HG02870 (cell line): ENCODE measurements around the gene EDNRA.

Experiments
- ATAC-seq: cut with Tn5 transposase; IDR thresholded peaks from one replicate; pipeline ENCODE4 v1.9.1; 2021; ENCODE audit warnings: mild to moderate bottlenecking, moderate library complexity; ENCODE audit not compliant: unreplicated experiment

Gene EDNRA

DNA sequence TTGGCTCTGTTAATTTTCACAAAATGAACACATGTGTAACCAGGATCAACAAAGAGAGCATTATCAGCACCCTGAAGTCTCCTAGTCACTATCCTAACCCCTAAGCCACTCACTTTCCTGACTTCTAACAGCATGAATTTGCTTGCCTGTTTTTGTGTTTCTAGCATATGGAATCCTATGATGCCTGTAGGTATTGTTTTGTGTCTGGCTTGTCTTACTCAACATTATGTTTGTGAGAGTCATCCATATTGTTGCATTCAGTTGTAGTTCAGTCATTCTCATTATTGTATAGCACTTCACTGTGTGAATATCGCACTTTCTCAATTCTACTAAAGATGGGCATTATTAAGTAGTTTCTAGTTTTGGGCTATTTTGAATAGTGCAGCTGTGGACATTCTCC lies 15.6 kb downstream of the EDNRA start:
- no peak for ATAC-seq

DNA sequence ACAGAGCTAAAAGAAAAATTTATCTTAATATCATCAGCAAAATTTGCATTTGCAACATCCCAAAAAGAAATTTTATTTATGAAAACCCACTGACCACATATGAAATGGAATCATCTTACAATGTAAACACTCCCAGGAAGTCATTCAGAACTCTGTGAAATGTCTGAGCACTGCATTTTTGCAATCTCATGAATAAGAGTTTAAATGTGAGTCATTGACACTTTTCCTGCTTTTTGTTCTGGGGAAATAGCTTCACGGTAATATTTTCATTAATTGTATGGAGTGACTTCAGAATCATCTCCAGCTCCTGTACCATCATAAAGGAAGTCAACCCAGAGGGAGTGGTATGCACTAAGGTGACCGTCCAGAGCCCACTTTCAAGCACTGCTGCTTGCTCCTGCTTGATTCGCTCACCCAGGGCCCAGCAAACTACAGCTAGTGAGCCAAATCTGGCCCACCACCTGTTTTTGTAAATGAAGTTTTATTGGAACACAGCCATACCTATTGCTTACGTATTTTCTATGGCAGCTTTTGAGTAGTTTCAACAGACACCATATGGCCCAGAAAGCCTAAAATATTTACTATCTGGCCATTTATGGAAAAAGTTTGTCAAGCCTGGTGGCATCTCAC lies 17.2 kb downstream of the EDNRA start:
- no peak for ATAC-seq

DNA sequence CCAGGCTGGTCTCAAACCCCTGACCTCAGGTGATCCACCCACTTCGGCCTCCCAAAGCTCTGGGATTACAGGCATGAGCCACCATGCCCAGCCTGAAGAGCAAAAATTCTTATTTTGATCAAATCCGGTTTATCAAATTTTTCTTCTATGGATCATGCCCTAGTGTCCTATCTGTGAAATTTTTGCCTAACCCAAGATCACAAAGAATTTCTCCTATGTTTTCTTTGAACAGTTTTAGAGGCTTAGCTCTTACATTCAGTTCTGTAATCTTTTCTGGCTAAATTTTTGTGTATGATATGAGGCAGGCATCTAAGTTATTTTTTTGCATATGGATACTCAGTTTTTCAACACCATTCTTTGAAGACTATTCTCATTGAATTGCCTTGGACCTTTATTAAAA lies 27.4 kb downstream of the EDNRA start:
- no peak for ATAC-seq

DNA sequence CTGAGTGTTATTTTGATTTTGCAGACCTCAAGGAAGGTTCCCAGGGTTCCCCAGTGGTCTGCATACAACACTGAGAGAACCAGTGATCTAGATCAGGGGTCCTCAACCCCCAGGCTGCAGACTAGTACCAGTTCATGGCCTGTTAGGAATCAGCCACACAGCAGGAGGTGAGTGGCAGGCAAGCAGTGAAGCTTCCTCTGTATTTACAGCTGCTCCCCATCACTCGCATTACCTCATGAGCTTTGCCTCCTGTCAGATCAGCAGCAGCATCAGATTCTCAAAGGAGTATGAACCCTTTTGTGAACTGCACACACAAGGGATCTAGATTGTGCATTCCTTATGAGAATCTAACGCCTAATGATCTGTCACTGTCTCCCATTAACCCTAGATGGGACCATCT lies 28.5 kb downstream of the EDNRA start:
- ATAC-seq, result no peak

DNA sequence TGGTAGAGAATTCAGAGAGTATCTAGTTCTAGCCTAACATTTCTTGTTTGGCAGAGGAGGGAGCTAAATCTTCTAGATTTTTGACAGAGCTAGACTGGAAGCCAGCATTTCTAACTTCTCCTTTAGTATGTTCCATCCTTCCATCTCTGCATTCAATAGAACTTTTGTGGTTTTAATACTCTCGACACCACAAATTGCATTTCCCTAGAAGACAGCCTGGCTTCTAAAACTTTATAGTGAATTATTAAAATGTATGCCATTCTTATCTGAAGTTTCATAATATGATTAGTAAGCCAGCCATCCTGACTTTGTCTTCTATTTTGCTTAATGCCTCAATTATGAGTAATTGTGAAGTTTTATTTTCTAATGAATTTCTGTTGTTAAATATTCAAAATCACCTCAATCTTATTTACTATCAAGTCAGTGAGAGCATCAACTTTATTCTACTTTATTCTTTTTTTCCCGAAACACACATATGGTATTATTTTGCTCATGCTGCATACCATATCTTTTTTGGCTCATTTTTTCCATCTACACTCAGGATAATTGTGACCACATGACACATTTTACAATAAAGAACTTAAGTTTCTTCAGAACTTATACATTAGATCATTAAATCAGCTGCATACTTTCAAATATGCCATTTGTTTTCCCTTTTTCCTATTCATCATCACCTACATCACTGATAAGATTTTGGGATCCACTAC lies 30.2 kb downstream of the EDNRA start:
- no peak for ATAC-seq

DNA sequence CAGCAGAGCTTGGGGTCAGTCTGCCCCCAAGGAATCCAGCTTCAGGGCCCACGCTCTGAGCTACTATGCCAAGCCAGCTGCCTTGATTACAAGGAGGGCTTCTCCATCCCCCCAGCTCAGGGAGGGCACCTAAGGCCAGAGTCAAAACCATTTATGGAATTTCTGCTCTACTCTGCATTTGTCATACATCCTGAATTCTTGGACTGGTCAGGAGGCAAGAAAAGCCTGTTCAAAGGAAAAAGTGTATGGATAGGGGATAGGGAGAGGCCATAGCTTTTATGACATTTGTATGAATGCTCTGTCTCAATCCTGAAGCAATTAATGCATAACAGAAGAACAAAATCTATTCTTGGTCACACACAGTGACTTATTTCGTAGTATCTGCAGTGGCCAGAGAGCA lies 32.2 kb downstream of the EDNRA start:
- ATAC-seq, result no peak

DNA sequence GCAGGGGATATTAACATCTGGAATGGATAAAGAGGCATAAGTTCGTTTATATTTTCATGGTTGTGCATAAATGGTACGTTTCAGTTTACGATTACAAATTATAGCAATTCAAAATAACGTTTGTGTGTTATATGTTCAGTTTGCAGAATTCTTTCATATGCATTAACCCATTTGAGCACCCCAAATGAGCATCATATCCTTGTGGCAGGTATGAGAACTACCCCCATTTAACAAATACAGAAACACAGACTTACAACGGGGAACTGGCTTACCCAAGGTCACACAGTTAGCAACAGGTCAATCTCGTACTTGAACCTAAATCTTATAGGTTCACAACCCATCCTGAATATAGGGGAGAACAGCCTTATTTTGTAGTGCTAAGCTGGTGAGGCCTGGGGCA lies 33.1 kb downstream of the EDNRA start:
- ATAC-seq, result no peak

DNA sequence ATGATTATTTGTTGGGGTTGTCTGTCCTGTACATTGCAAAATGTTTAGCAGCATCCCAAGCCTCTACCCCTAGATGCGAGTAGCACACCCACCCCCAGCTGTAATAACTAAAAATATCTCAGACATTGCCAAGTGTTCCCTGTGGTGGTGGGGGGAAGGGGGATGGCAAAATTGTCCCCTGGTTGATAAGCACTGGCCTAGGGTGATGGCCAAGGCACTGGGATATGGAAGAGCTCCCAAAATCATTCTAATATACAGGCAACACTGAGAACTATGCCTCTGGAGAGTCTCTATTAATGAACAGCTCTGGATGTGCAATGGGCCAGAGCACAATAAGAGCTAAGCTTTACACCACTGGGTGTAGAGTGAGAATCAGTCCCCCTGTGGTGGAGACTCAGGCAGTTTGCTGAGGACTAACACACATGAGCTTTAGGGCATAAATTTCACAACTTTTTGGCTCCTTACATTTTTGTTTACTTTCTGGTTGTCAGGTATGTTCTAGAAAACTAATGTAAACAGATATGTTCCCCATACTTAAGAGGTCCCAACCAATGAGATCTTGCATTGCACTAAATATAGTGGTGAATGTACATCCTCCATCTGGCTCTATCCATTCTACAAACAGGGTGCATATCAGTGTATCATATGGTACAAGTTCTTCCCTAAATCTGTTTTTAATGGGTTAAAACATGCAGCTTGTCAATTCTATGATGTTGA lies 34.5 kb downstream of the EDNRA start:
- ATAC-seq, result no peak

DNA sequence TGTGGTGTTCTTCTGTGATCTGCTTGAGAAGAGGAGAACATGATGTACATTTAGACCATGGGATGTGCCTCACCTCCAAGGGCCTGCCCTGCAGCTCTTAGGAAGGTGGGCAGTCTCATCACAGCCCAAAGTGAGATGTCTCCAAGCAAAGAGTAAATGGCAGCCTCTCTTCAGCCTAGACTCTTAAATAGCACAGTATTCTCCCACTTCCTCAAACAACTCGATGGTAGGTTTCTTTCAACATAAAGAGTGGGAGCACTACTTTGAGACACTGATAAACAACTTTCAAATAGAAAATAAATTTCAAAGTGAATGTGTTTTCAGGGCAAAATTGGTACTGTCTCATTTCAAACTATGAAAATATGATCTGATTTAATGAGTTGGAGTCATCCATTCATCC lies 35.2 kb downstream of the EDNRA start:
- no peak for ATAC-seq

DNA sequence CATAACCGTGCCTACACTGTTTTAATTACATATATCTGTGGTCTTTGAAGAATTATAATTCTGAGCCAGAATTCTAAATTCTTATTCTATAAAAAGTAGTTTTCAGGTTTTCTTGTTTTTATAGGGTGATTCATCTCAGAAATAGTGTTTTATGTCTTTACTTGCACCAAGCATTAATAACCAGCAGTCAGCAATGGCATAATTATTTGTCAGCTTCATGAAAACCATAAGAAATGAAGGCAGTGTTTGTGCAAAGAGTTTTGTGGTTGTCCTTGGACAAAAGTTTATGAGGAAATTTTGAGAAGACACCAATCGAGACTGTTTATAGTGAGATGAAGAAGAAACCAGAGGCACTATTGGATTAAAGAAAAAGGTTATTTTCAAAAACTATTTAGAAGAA lies 37.2 kb downstream of the EDNRA start:
- no peak for ATAC-seq

DNA sequence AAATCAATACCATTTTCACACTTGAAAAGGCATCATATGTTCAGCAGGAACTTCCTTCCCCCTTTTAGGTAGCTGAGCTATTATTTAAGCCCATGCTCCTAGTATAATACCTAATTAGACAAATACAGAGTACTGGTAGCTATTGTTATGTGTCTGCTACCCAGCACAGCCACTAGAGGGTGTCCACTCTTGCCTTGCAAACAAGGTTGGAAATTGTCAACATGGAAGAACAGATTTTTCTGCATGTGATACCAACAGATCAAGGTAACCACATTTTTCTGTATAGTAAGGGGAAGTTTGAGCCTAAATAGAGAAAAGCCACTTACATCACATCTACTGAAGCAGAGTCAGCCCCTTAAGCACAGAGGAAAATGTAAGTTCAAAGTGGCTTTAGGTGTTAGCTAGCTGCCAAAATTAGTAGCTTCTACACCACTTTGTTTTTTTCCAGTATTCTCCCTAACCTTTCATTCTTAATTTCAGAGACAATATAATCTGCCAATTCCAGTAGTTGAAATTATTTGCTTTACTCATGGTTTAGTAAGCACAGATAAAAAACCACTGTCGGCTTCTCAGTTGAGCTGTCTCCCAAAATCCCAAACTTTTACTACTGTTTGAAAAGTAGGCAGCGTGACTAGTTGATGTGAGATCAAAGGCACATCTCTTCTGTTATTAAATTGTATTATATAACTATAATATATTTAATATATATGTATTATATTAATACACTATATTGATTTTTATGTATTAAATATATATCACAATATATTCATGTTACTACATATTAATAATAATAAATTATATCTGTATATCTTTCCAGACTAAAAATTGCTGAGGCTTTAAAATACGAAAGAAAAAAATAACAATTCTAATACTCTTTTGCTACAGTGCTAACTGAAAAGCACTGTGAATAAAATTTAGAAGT lies 38.2 kb downstream of the EDNRA start:
- peak; percentile 96 for ATAC-seq

DNA sequence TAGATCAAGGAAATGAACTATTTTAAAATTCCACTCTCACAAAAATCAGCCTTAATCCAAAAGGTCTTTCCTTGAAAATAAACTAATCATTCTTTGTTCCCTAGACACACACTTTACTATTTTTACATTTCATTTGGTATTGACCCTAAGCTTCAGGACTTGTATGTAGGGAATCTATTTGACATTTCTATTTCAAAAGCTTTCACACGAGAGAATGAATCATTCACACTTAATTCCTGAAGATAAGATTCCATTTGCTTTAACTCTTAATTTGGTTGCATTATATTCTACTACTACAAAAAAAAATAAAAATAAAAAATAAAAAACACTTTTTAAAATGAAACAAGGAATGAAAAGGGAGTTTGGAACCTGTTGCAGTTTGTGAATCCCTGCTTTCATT lies 43.7 kb downstream of the EDNRA start:
- ATAC-seq, result no peak

DNA sequence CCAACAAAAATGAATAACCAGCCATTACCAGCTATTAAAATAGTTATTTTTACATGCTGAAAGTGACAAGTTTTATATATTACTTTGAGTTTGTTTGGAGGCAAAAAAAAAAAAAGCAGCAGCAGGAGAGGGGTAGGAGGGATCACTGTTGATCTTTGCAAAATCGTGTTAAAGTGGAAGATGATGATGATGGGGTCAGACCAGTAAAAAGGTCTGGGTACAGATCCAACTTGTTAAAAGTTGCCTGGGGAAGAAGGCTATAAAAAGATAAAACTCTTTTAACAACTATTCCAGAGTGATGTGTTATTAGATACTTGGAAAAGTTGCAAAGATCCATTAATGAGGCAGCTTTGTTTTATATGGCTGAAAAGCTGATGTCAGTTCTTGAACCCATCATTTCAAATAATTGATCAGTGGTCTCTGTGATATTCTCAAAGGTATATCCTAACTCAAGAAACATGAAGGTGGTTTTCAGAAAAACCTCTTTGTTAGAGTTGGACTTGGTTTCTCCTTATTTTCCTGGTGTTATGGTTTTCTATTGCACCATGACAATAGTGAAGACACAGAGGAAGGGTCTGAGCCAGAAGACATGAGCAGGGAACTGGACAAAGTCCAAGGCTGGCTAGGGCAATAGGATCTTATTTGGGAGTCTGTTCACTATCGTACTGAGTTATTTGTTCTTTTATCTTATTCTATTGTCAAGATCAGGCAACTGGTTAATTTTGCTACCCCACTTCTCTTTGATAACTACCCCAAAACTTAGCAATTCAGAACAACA lies 44.8 kb downstream of the EDNRA start:
- no peak for ATAC-seq

DNA sequence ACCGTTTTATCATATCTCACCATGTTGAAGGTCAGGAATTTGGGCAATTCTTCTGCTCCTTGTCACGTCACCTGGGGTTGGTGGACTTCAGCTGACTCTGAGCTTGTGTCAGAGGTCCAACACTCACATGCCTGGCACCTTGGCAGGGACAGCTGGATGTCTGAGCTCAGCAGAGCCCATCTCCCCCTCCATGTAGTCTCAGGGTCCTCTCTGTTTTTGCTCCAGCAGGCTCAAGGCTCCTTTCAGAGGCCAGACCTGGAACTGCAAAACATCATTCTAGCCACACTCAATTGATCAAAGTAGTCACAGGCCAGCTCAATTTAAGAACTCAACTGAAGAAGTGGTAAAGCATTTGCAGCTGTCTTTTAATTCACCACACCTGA lies 45.4 kb downstream of the EDNRA start:
- peak; percentile 67 for ATAC-seq

DNA sequence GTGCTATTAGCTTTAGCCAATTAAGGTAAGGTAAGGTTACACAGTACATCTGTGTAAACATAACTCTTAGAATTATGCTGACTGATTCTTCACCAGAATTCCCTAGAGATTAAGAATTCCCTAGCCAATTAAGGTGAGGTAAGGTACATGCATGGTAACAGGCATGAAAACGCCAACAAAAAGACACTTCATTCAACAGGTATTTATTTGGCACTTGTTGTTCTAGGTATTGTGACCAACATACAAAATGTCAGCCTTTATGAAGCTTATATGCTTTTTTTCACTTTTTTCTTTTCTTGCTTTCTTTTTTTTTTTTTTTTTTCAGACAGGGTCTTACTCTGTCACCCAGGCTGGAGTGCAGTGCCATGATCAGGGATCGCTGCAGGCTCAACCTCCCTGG lies 47.2 kb downstream of the EDNRA start:
- no peak for ATAC-seq

DNA sequence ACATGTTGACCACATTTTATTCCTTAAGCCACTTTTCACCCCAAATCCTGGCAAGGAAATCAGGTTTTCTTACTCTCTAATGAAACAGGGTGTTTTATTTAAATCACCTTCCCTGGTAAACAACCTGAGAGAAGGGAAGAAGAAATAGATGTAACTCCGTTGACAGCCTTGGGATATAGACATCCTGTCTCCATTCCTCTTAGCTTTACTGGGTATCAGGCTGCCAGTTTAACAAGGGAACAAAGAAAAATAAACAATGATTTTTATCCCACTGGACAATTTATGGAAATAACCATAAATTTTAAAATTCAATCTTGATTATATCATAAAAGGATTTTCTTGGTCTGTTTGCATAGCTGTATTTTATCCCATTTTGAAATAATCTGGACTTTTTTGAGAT lies 49.2 kb downstream of the EDNRA start:
- no peak for ATAC-seq

DNA sequence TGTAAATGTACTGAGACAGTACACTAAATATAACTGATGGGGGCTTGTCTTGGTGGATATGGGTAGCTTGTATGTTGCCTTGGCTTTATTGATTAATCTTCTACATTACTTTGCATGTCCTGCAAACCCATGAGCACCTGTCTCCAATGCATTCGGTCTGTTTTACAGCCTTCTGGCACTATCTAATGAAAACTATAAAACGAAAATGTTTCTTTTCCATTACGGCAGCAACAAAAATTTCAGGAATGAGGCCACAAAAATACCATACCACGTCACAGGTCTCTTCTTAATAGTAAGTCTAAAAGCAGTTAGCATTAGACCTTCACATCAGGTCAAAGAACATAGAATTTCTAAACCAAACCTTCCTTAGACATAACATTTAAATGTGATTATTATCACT lies 49.8 kb downstream of the EDNRA start:
- ATAC-seq, result no peak

DNA sequence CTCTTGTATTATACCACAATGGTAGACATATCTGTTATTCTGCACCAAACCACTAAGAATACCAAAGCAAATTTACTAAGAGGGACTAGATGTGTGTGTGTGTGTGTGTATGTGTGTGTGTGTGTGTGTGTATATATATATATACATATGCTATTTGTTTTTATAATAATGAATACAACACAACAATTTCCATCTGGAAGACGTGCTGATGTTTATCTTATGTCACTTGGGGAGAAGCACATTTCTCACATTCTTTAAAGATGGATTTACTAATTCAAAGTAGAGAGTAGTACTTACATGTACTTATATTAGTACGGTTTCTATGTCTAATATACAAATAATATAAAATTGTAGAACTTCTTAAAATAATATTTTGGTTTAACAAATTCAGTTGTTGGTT lies 52.0 kb downstream of the EDNRA start:
- no peak for ATAC-seq

DNA sequence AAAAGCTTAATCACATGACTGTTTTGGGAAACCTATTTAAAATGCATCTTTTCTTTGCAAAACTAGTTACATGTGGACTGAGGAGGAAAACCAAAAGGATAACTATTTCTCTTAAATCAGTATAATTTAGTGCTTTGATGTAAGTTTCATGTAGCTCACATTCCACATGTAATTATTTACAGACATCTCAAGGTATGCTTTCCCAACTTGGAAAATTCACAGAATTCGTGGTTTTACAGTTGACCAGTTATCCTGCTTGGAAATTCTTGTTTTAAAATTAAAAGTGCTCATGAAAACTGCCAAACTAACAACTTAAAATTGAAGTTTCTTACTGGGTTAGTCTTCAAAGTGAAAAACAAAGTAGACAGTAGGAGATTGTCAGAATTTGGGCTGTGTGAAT lies 52.4 kb downstream of the EDNRA start:
- no peak for ATAC-seq

DNA sequence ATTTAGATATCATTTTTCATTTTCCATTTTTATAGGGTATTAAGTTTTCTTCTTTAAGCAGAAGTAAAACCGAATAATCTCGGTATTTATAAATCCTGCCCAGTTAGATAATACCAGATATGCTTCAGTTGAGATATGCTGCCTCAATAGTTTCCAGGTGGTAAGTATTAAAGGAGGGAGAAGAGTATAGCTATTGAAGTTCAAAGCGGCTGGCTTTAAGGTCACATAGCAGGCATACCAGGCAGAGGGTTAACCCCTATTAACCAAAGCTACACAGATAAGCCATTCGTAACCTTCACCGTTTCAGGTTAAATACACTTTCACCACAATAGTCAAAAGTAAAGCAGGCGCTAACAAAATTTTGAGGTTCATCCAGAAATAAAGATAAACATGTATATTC lies 54.2 kb downstream of the EDNRA start:
- no peak for ATAC-seq

DNA sequence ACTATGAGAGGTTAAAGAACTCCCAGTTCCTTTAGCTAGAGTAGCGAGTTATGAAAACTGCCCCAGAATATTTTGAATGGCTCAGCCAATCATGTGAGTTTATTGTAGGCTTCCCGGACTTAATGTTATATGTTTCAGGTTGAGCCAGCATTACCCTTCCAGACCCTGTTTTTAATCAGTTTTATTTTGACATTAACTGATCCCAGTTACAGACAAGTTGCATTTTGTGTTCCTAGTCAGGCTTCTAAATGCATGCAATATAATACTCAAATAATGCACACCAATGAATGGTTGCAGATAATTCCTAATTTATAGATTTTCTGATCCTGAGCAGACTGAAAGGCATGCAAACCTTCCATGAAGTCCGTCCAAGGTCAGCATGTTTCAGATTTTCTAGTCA lies 57.8 kb downstream of the EDNRA start:
- ATAC-seq, result no peak
